Measurements from ENCODE around the gene RAD18.

DNA sequence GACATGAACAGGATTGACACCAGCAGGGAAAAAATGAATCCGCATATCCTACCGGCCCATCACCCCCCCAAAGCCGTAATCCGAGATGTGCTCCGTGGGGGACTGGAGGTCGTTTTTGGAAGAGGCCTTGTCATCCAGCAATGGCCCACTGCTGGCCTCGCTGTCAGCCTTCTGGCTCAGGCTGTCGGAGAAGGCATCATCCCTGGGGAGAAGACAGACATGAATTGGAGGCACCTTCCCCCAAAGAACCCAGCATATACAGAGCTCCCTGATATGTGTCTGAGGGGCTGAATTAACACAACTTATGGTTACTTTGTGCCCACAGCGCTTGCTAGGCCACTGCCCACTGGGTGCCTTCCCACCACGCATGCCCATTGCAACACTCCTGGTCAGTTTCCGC, 29.6 kb upstream of the RAD18 start:
- TF ChIP-seq, protein P1, sequence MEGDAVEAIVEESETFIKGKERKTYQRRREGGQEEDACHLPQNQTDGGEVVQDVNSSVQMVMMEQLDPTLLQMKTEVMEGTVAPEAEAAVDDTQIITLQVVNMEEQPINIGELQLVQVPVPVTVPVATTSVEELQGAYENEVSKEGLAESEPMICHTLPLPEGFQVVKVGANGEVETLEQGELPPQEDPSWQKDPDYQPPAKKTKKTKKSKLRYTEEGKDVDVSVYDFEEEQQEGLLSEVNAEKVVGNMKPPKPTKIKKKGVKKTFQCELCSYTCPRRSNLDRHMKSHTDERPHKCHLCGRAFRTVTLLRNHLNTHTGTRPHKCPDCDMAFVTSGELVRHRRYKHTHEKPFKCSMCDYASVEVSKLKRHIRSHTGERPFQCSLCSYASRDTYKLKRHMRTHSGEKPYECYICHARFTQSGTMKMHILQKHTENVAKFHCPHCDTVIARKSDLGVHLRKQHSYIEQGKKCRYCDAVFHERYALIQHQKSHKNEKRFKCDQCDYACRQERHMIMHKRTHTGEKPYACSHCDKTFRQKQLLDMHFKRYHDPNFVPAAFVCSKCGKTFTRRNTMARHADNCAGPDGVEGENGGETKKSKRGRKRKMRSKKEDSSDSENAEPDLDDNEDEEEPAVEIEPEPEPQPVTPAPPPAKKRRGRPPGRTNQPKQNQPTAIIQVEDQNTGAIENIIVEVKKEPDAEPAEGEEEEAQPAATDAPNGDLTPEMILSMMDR (IDR thresholded peaks at IDR 0.05) = no peak
- no peak for TF ChIP-seq POLR2A (IDR thresholded peaks at IDR 0.05)
